Lower leg skin (tissue), 4 donors: ENCODE measurements around the gene THBS4. TPM values are rescaled to one million over a fixed set of nuclear protein-coding genes. Genes with fewer than 3 reads are reported as not detected.

Experiments used
- DNase-seq, 2 donors: peaks; one replicate each; pipeline ENCODE4 v3.0.0-alpha.2; 2019; ENCODE audit warnings: low spot score in 2 of 2
- H3K4me3 ChIP-seq: fragments of 200-600 bp; sonication (generic); 2 replicates; pipeline ENCODE4 v1.5.1; 2017; ENCODE audit warnings: mild to moderate bottlenecking, low read depth; ENCODE audit not compliant: poor library complexity, severe bottlenecking
- POLR2A ChIP-seq, 2 donors: fragments of 450-650 bp; IDR thresholded peaks; one replicate each; pipeline ENCODE4 v1.6.1; 2016 to 2017; ENCODE audit warnings: antibody characterized with exemption in 2 of 2, mild to moderate bottlenecking in 1 of 2, moderate library complexity in 1 of 2
- WGBS, 2 donors: methylation state at CpG; one replicate each; pipeline ENCODE4 v1.1.5; 2018; 5-methylcytosine and 5-hydroxymethylcytosine counted together
- intact Hi-C: fragments of 100-400 bp; cut with DNase I; formaldehyde crosslinking; loops from one replicate; pipeline ENCODE4 v1.15.0; 2023; ENCODE audit warnings: low total_unique reads
- total RNA-seq, 4 donors: library from RNA; depleted of rRNA; stranded (reverse); fragments of >200 nt; gene quantifications; one replicate each; pipeline ENCODE4 v1.1.0, GENCODE V29; 2016
- TF ChIP-seq, protein P1 (sequence below), 3 donors: fragments of 450-650 bp; IDR thresholded peaks; one replicate each; pipeline ENCODE4 v1.5.1; 2016; ENCODE audit warnings: antibody characterized with exemption in 3 of 3, mild to moderate bottlenecking in 3 of 3, moderate library complexity in 2 of 3

Gene THBS4
- total RNA-seq, 4 donors from 2014 or later = 0.08 to 2.0 (median 0.51) TPM

GRCh38 chr5:80093796-80094195 lies 58.6 kb downstream of the THBS4 start:
- intact Hi-C loops = loop anchor here (2.0 to 10.0 kb wide), 2 partner anchors 181 to 213 kb away; no protein-coding TSS in a partner anchor
- H3K4me3 ChIP-seq = no peak overlapping the region
- 72 to 79% methylated on average over 8 of the region's 8 CpGs for WGBS, 2 donors
- DNase-seq = no peak
- TF ChIP-seq, protein P1, sequence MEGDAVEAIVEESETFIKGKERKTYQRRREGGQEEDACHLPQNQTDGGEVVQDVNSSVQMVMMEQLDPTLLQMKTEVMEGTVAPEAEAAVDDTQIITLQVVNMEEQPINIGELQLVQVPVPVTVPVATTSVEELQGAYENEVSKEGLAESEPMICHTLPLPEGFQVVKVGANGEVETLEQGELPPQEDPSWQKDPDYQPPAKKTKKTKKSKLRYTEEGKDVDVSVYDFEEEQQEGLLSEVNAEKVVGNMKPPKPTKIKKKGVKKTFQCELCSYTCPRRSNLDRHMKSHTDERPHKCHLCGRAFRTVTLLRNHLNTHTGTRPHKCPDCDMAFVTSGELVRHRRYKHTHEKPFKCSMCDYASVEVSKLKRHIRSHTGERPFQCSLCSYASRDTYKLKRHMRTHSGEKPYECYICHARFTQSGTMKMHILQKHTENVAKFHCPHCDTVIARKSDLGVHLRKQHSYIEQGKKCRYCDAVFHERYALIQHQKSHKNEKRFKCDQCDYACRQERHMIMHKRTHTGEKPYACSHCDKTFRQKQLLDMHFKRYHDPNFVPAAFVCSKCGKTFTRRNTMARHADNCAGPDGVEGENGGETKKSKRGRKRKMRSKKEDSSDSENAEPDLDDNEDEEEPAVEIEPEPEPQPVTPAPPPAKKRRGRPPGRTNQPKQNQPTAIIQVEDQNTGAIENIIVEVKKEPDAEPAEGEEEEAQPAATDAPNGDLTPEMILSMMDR (IDR thresholded peaks at IDR 0.05) = no peak
- no peak for TF ChIP-seq POLR2A (IDR thresholded peaks at IDR 0.05)

- no peak for DNase-seq
- 72% methylated on average over 5 of the region's 5 CpGs for WGBS, 2 donors
- H3K4me3 ChIP-seq = no peak overlapping the region
- TF ChIP-seq POLR2A (IDR thresholded peaks at IDR 0.05) = no peak
- TF ChIP-seq, protein P1 (IDR thresholded peaks at IDR 0.05) = no peak
- intact Hi-C loops = loop anchor here (2.0 to 10.0 kb wide), 2 partner anchors 181 to 213 kb away; no protein-coding TSS in a partner anchor
Observed at GRCh38 chr5:80094236-80094738, 59.1 kb downstream of the THBS4 start.

DNA sequence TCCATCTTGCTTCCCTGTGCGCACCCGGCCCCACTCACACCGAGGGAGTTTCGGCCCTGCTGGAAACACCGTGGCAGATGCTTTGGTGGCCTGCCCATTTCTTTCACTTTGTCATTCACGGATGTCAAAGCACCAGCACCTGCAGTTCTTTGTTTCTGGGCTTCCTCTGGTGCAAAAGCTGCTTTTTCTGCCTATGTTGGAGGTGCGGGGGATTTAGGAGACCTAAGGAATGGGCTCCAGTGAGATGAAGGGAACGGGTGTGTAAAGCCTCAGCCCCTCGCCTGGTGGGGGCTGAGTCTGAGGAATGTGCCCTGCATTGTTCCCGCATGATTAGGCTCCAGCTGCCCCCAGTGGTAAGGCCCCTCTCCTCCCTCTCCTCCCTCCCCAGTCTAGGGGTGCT lies 62.3 kb downstream of the THBS4 start:
- no peak overlapping the region for H3K4me3 ChIP-seq
- no peak for DNase-seq
- intact Hi-C loops = loop anchor here (10.0 kb wide), 1 partner anchor 177 kb away; no protein-coding TSS in a partner anchor
- TF ChIP-seq POLR2A (IDR thresholded peaks at IDR 0.05) = no peak
- TF ChIP-seq, protein P1 (IDR thresholded peaks at IDR 0.05) = no peak
- WGBS, 2 donors = 91% methylated on average over 10 of the region's 10 CpGs

DNA sequence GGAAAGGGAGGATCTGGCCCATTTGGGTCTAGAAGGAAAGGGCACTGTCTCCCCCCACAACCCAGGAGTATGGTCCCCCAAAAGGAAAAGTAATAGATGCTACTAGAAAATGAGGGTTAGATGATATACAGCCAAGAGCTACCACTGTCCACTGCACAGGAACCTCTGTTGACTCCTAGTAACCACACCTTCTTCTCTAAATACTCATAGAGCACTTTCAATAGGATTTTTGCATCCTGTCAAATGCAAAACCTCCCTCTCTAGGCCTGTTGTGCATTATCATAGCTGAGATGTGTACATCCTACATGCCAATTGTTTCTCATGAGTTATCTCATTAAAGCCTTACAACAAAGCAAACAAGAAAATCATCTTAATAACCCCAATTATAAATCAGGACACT lies 66.8 kb downstream of the THBS4 start:
- intact Hi-C loops = no loop called here
- no peak overlapping the region for H3K4me3 ChIP-seq
- no peak for TF ChIP-seq POLR2A (IDR thresholded peaks at IDR 0.05)
- TF ChIP-seq, protein P1 (IDR thresholded peaks at IDR 0.05) = no peak
- no peak for DNase-seq

GRCh38 chr5:80103371-80103770 lies 68.2 kb downstream of the THBS4 start:
- WGBS, 2 donors = 80 to 85% methylated on average over 6 of the region's 6 CpGs
- intact Hi-C loops = no loop called here
- H3K4me3 ChIP-seq = no peak overlapping the region
- no peak for DNase-seq
- no peak for TF ChIP-seq POLR2A (IDR thresholded peaks at IDR 0.05)
- TF ChIP-seq, protein P1 (IDR thresholded peaks at IDR 0.05) = no peak
